ENCODE data around the gene CPN1. TPM values are rescaled to one million over a fixed set of nuclear protein-coding genes. Genes with fewer than 3 reads are reported as not detected.

Gene CPN1
- total RNA-seq, 1 experiment from 2014 or later = 24.9 TPM

GRCh38 chr10:100036850-100037249, 44.8 kb downstream of the CPN1 start:
- Mint-ChIP-seq H3K4me1 (ENCODE audit: low read depth, unreplicated experiment) (peaks cover 35% of the 10 kb centered on the region), H3K36me3 (ENCODE audit: insufficient read depth, unreplicated experiment) (no peaks in the 10 kb centered on the region), H3K9me3 (ENCODE audit: unreplicated experiment) (no peaks in the 10 kb centered on the region), H3K27me3 (ENCODE audit: insufficient read depth, unreplicated experiment) (no peaks in the 10 kb centered on the region), H3K4me3 (ENCODE audit: unreplicated experiment) (no peak overlapping the region), H3K27ac (ENCODE audit: unreplicated experiment) (peak overlapping the region; percentile 29)
- BruUV-seq (replicated peaks) = no TSS peak
- H3K27me3 ChIP-seq (replicated peaks; ENCODE audit: control insufficient read depth, insufficient read depth, low read length) = no peaks in the 10 kb centered on the region
- intact Hi-C loops (cut with micrococcal nuclease; ENCODE audit: unreplicated experiment) = no loop called here
- ChIA-PET POLR2A (no interaction called here), CTCF (no interaction called here)
- peaks cover 67% of the 10 kb centered on the region for H3K4me1 ChIP-seq
- no peaks in the 10 kb centered on the region for H3K9me3 ChIP-seq
- TF ChIP-seq, protein P1, sequence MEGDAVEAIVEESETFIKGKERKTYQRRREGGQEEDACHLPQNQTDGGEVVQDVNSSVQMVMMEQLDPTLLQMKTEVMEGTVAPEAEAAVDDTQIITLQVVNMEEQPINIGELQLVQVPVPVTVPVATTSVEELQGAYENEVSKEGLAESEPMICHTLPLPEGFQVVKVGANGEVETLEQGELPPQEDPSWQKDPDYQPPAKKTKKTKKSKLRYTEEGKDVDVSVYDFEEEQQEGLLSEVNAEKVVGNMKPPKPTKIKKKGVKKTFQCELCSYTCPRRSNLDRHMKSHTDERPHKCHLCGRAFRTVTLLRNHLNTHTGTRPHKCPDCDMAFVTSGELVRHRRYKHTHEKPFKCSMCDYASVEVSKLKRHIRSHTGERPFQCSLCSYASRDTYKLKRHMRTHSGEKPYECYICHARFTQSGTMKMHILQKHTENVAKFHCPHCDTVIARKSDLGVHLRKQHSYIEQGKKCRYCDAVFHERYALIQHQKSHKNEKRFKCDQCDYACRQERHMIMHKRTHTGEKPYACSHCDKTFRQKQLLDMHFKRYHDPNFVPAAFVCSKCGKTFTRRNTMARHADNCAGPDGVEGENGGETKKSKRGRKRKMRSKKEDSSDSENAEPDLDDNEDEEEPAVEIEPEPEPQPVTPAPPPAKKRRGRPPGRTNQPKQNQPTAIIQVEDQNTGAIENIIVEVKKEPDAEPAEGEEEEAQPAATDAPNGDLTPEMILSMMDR (IDR thresholded peaks at IDR 0.05; ENCODE audit: insufficient read depth in 1 of 2, low read depth in 1 of 2, low read length in 1 of 2, severe bottlenecking in 1 of 2, unreplicated experiment in 1 of 2) = no peak
- no peaks in the 10 kb centered on the region for H3K36me3 ChIP-seq (ENCODE audit: control insufficient read depth, insufficient read depth, low read length)
- no peak for DNase-seq
- H3K4me3 ChIP-seq (ENCODE audit: low read depth, low read length) = no peak overlapping the region

DNA sequence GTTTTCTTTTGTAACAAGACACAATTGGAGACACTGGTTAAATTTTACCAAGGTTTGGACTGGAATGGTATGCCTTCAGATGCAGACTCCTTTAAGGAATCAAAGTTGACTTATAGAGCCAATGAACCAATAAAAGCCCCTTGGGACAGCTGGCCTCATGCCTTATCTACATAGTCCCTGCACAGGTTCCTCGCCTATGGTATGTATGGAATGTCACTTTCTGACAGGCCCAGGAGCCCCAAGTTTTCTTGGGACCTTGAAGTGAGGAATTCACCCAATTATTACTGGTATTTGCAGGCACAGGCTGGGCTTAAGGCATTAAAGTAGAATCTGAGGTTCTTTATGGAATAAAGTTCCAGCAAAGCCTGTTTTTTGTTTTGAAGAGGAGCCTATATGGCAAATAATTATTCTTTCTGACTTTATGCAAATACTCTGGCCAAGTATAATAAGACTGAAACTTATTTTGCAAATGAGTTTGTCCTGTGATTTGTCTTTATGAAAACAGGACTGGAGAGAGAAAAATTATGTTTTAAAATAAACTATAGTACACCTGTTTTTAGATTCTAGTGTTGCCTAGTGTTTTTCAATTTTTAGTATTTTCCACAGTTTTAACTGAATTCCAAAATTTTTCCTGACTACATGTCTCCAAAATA, 47.8 kb downstream of the CPN1 start:
- H3K4me1 Mint-ChIP-seq (ENCODE audit: low read depth, unreplicated experiment) = peaks cover 35% of the 10 kb centered on the region
- H3K27ac Mint-ChIP-seq (ENCODE audit: unreplicated experiment) = peak overlapping the region; percentile 71
- TF ChIP-seq, protein P1 (IDR thresholded peaks at IDR 0.05; ENCODE audit: insufficient read depth in 1 of 2, low read depth in 1 of 2, low read length in 1 of 2, severe bottlenecking in 1 of 2, unreplicated experiment in 1 of 2) = no peak
- no peaks in the 10 kb centered on the region for H3K36me3 Mint-ChIP-seq (ENCODE audit: insufficient read depth, unreplicated experiment)
- ChIA-PET POLR2A (no interaction called here), CTCF (no interaction called here)
- DNase-seq = peak; percentile 70 to 86
- H3K4me1 ChIP-seq = peaks cover 62% of the 10 kb centered on the region
- H3K9me3 ChIP-seq = no peaks in the 10 kb centered on the region
- no peaks in the 10 kb centered on the region for H3K27me3 ChIP-seq (replicated peaks; ENCODE audit: control insufficient read depth, insufficient read depth, low read length)
- no peaks in the 10 kb centered on the region for H3K36me3 ChIP-seq (ENCODE audit: control insufficient read depth, insufficient read depth, low read length)
- peak overlapping the region; percentile 52 for H3K4me3 Mint-ChIP-seq (ENCODE audit: unreplicated experiment)
- no peaks in the 10 kb centered on the region for H3K27me3 Mint-ChIP-seq (ENCODE audit: insufficient read depth, unreplicated experiment)
- intact Hi-C loops (cut with micrococcal nuclease; ENCODE audit: unreplicated experiment) = loop anchor here (1.0 kb wide), 2 partner anchors 9 to 14 kb away; no protein-coding TSS in a partner anchor
- no TSS peak for BruUV-seq (replicated peaks)
- no peaks in the 10 kb centered on the region for H3K9me3 Mint-ChIP-seq (ENCODE audit: unreplicated experiment)
- no peak overlapping the region for H3K4me3 ChIP-seq (ENCODE audit: low read depth, low read length)

DNA sequence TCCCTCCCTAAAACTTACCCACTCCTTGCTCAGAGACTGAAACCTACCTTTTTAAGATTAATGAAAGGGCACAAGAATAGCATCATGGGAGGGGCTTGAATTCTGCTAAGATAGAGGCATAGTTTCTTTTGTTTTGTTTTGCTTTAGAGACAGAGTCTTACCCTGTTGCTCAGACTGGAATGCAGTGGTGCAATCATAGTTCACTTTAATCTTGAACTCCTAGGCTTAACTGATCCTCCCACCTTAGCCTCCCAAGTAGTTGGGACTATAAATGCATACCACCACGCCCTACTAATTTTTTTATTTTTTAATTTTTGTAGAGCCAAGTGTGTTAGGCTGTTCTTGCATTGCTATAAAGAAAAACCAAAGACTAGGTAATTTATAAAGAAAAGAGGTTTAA, 54.3 kb downstream of the CPN1 start:
- Mint-ChIP-seq H3K4me1 (ENCODE audit: low read depth, unreplicated experiment) (peaks cover 23% of the 10 kb centered on the region), H3K4me3 (ENCODE audit: unreplicated experiment) (no peak overlapping the region), H3K9me3 (ENCODE audit: unreplicated experiment) (peaks cover 9% of the 10 kb centered on the region), H3K27me3 (ENCODE audit: insufficient read depth, unreplicated experiment) (no peaks in the 10 kb centered on the region), H3K36me3 (ENCODE audit: insufficient read depth, unreplicated experiment) (peaks cover 4% of the 10 kb centered on the region), H3K27ac (ENCODE audit: unreplicated experiment) (peak overlapping the region; percentile 25)
- CTCF ChIA-PET = no interaction called here
- H3K4me1 ChIP-seq = peaks cover 10% of the 10 kb centered on the region
- H3K4me3 ChIP-seq (ENCODE audit: low read depth, low read length) = no peak overlapping the region
- BruUV-seq (replicated peaks) = no TSS peak
- H3K36me3 ChIP-seq (ENCODE audit: control insufficient read depth, insufficient read depth, low read length) = no peaks in the 10 kb centered on the region
- no peak for DNase-seq
- H3K27me3 ChIP-seq (replicated peaks; ENCODE audit: control insufficient read depth, insufficient read depth, low read length) = no peaks in the 10 kb centered on the region
- peaks cover 15% of the 10 kb centered on the region for H3K9me3 ChIP-seq
- TF ChIP-seq, protein P1 (IDR thresholded peaks at IDR 0.05; ENCODE audit: insufficient read depth in 1 of 2, low read depth in 1 of 2, low read length in 1 of 2, severe bottlenecking in 1 of 2, unreplicated experiment in 1 of 2) = no peak
- intact Hi-C loops (cut with micrococcal nuclease; ENCODE audit: unreplicated experiment) = no loop called here
- POLR2A ChIA-PET = no interaction called here

Measured in Caco-2 (cell line).